ENCODE data around the gene CYP2D6. TPM values are rescaled to one million over a fixed set of nuclear protein-coding genes. Genes with fewer than 3 reads are reported as not detected.

The CYP2D6 gene
- total RNA-seq, 1 experiment from 2014 or later, result 0.55 TPM

- Histone ChIP-seq H4K20me1 (ENCODE audit: low read length) (no peaks in the 10 kb centered on the region), H3K27ac (ENCODE audit: low read length) (no peak overlapping the region), H3K27me3 (ENCODE audit: low read length) (no peaks in the 10 kb centered on the region), H3K4me1 (ENCODE audit: insufficient read depth, low read length) (peaks cover 10% of the 10 kb centered on the region), H3K9me3 (ENCODE audit: low read length) (no peaks in the 10 kb centered on the region), H3K4me3 (ENCODE audit: low read length) (no peak overlapping the region), H3K79me2 (ENCODE audit: low read length) (peaks cover 17% of the 10 kb centered on the region), H3F3A (ENCODE audit: low read length, unreplicated experiment) (no peaks in the 10 kb centered on the region), H3K9me2 (replicated peaks; ENCODE audit: low read length) (no peaks in the 10 kb centered on the region), H3K36me3 (ENCODE audit: low read depth, low read length) (no peaks in the 10 kb centered on the region; the same call in 1 of the 2 replicates), H3K9ac (ENCODE audit: low read length) (no peak overlapping the region), H2AFZ (ENCODE audit: low read length) (no peak overlapping the region), H3K4me2 (ENCODE audit: low read length) (no peak overlapping the region)
- BruUV-seq (replicated peaks), result no TSS peak
- ATAC-seq, result no peak
- TF ChIP-seq CTCF (conservative IDR thresholded peaks at IDR 0.05; ENCODE audit: low read depth, low read length), result no peak
- TF ChIP-seq EZH2phosphoT487 (IDR thresholded peaks at IDR 0.05; ENCODE audit: borderline replicate concordance, low read length), result no peak
- TF ChIP-seq EZH2 (IDR thresholded peaks at IDR 0.05; ENCODE audit: low read length, unreplicated experiment), result no peak
- DNase-seq, result no peak
- POLR2A ChIA-PET (ENCODE audit: unreplicated experiment), result interaction anchor here (0.5 kb wide), 1 partner anchor 90 kb away, joined by 4 read pairs; no protein-coding TSS in a partner anchor
- intact Hi-C loops (cut with micrococcal nuclease), result no loop called here
- CTCF ChIA-PET, result no interaction called here
Observed at GRCh38 chr22:42077486-42078125, 53.0 kb downstream of the CYP2D6 start.

- TF ChIP-seq CTCF (conservative IDR thresholded peaks at IDR 0.05; ENCODE audit: low read depth, low read length) (no peak), EZH2 (IDR thresholded peaks at IDR 0.05; ENCODE audit: low read length, unreplicated experiment) (no peak), EZH2phosphoT487 (IDR thresholded peaks at IDR 0.05; ENCODE audit: borderline replicate concordance, low read length) (no peak)
Observed at GRCh38 chr22:42076764-42077485, 53.7 kb downstream of the CYP2D6 start.

More at GRCh38 chr22:42076764-42077485, 53.7 kb downstream of the CYP2D6 start:
- Histone ChIP-seq H3K9me3 (ENCODE audit: low read length) (no peaks in the 10 kb centered on the region), H3K27ac (ENCODE audit: low read length) (no peak overlapping the region), H3K79me2 (ENCODE audit: low read length) (peaks cover 17% of the 10 kb centered on the region), H3K36me3 (ENCODE audit: low read depth, low read length) (no peaks in the 10 kb centered on the region), H3K9ac (ENCODE audit: low read length) (no peak overlapping the region), H3K9me2 (replicated peaks; ENCODE audit: low read length) (no peaks in the 10 kb centered on the region), H3K4me3 (ENCODE audit: low read length) (no peak overlapping the region), H3K4me1 (ENCODE audit: insufficient read depth, low read length) (peaks cover 10% of the 10 kb centered on the region), H4K20me1 (ENCODE audit: low read length) (no peaks in the 10 kb centered on the region), H3K27me3 (ENCODE audit: low read length) (no peaks in the 10 kb centered on the region), H3K4me2 (ENCODE audit: low read length) (no peak overlapping the region), H3F3A (ENCODE audit: low read length, unreplicated experiment) (no peaks in the 10 kb centered on the region), H2AFZ (ENCODE audit: low read length) (no peak overlapping the region)
- ChIA-PET POLR2A (ENCODE audit: unreplicated experiment) (no interaction called here), CTCF (no interaction called here)
- intact Hi-C loops (cut with micrococcal nuclease), result no loop called here
- DNase-seq (no peak), ATAC-seq (no peak)
- no TSS peak for BruUV-seq (replicated peaks)

Other genes with a start within 250 kb of the CYP2D6 start
- not detected in 2 replicates for gene SHISA8, start 215.7 kb downstream of the CYP2D6 start, total RNA-seq (2014; rRNA removed)
- 0.58 and 0.66 TPM in 2 replicates for gene TNFRSF13C, start 204.0 kb downstream of the CYP2D6 start, total RNA-seq (2014; rRNA removed)
- 75.9 and 77.5 TPM in 2 replicates for gene CENPM, start 183.7 kb downstream of the CYP2D6 start, total RNA-seq (2014; rRNA removed)
- 1.2 and 3.6 TPM in 2 replicates for gene SEPTIN3, start 161.4 kb downstream of the CYP2D6 start, total RNA-seq (2014; rRNA removed)
- gene WBP2NL, start 132.0 kb downstream of the CYP2D6 start, total RNA-seq (2014; rRNA removed), result 0.33 TPM in 1 of 2 replicates, not detected in the other
- 25.1 and 27.2 TPM in 2 replicates for gene NAGA, start 60.0 kb downstream of the CYP2D6 start, total RNA-seq (2014; rRNA removed)
- gene PHETA2, start 56.6 kb downstream of the CYP2D6 start, total RNA-seq (2014; rRNA removed), result 0.04 TPM in 1 of 2 replicates, not detected in the other
- 17.5 and 18.3 TPM in 2 replicates for gene SMDT1, start 51.1 kb downstream of the CYP2D6 start, total RNA-seq (2014; rRNA removed)
- gene NDUFA6, start 40.0 kb downstream of the CYP2D6 start, total RNA-seq (2014; rRNA removed), result 91.5 and 118 TPM in 2 replicates
- gene TCF20, start 139.8 kb upstream of the CYP2D6 start, total RNA-seq (2014; rRNA removed), result 36.0 and 37.0 TPM in 2 replicates